SK-N-SH (cell line): ENCODE results near the gene EBF3. TPM values are rescaled to one million over a fixed set of nuclear protein-coding genes. Genes with fewer than 3 reads are reported as not detected.

ENCODE experiments used
- CTCF ChIA-PET: fragments of 300-600, 350-600 bp; formaldehyde crosslinking; extraction: SDS; loops from one replicate; lab custom pipeline; 2021; lab: Yijun Ruan, JAX
- POLR2A ChIA-PET: fragments of 350-600 bp; sonication (Branson Sonifier 250); formaldehyde crosslinking; extraction: SDS; loops from one replicate; lab custom pipeline; 2020; ENCODE audit warnings: antibody characterized with exemption, inconsistent platforms; lab: Yijun Ruan, JAX
- DNase-seq: peaks from one replicate; pipeline ENCODE4 v3.0.0; 2012
- H2AFZ ChIP-seq: fragments of 200-600 bp; sonication (generic); 2 replicates; pipeline ENCODE4 v1.8.1; 2016; ENCODE audit warnings: antibody characterized with exemption, mild to moderate bottlenecking, low read depth
- H3F3A ChIP-seq: fragments of 200-600 bp; sonication (generic); replicated peaks from 2 replicates; pipeline ENCODE3; 2016; ENCODE audit warnings: antibody characterized with exemption, mild to moderate bottlenecking; ENCODE audit not compliant: insufficient read depth
- H3K27ac ChIP-seq, 2 experiments: fragments of 200-500 bp in 1 of 2; fragments of 200-600 bp in 1 of 2; sonication (Bioruptor generic) in 1 of 2; sonication (generic), shearing (Covaris generic) in 1 of 2; 2 replicates each; pipeline versions ENCODE4 v1.5.1 to v1.6.1; 2014 to 2016; ENCODE audit warnings: low read depth in 2 of 2, inconsistent platforms in 1 of 2, low read length in 1 of 2, mild to moderate bottlenecking in 1 of 2, mixed read lengths in 1 of 2
- H3K27me3 ChIP-seq: fragments of 200-600 bp; sonication (generic), shearing (Covaris generic); 2 replicates; pipeline ENCODE4 v1.6.1; 2016; ENCODE audit warnings: mixed run types; ENCODE audit not compliant: insufficient read depth
- H3K36me3 ChIP-seq, 2 experiments: fragments of 200-500 bp in 1 of 2; fragments of 200-600 bp in 1 of 2; sonication (Bioruptor generic) in 1 of 2; sonication (generic) in 1 of 2; replicated peaks in 1 of 2; 2 replicates each; pipeline versions ENCODE3 to v1.5.1; 2014 to 2016; ENCODE audit warnings: low read length in 1 of 2, mild to moderate bottlenecking in 1 of 2; ENCODE audit not compliant: insufficient read depth in 2 of 2, control insufficient read depth in 1 of 2
- H3K4me1 ChIP-seq, 2 experiments: fragments of 200-500 bp in 1 of 2; fragments of 200-600 bp in 1 of 2; sonication (Bioruptor generic) in 1 of 2; sonication (generic), shearing (Covaris generic) in 1 of 2; 2 replicates each; pipeline versions ENCODE4 v1.5.1 to v1.6.1; 2014 to 2016; ENCODE audit warnings: low read depth in 1 of 2, low read length in 1 of 2, mixed run types in 1 of 2; ENCODE audit not compliant: insufficient read depth in 2 of 2, control insufficient read depth in 1 of 2
- H3K4me2 ChIP-seq: fragments of 200-600 bp; sonication (generic), shearing (Covaris generic); 2 replicates; pipeline ENCODE4 v1.6.1; 2017; ENCODE audit warnings: mixed run types
- H3K4me3 ChIP-seq, 2 experiments: fragments of 200-500 bp in 1 of 2; fragments of 200-600 bp in 1 of 2; sonication (Bioruptor generic) in 1 of 2; sonication (generic), shearing (Covaris generic) in 1 of 2; 2 replicates each; pipeline versions ENCODE4 v1.5.1 to v1.8.1; 2014 to 2016; ENCODE audit warnings: low read depth in 2 of 2, inconsistent platforms in 1 of 2, low read length in 1 of 2, mild to moderate bottlenecking in 1 of 2, mixed read lengths in 1 of 2, moderate library complexity in 1 of 2
- H3K79me2 ChIP-seq: fragments of 200-600 bp; sonication (generic); 2 replicates; pipeline ENCODE4 v1.8.1; 2017; ENCODE audit warnings: mild to moderate bottlenecking; ENCODE audit not compliant: insufficient read depth
- H3K9ac ChIP-seq: fragments of 200-600 bp; sonication (generic); 2 replicates; pipeline ENCODE4 v1.6.1; 2017; ENCODE audit warnings: mixed run types
- H3K9me2 ChIP-seq: fragments of 200-600 bp; sonication (generic); 2 replicates; pipeline ENCODE4 v1.6.1; 2017; ENCODE audit warnings: mixed run types
- H3K9me3 ChIP-seq: fragments of 200-600 bp; sonication (generic); 2 replicates; pipeline ENCODE4 v1.6.1; 2017; ENCODE audit warnings: mixed run types, mild to moderate bottlenecking, moderate library complexity
- H4K20me1 ChIP-seq: fragments of 200-600 bp; sonication (generic); 2 replicates; pipeline ENCODE4 v1.6.1; 2017; ENCODE audit warnings: mild to moderate bottlenecking, mixed run types; ENCODE audit not compliant: insufficient read depth
- CHD2 ChIP-seq: fragments of 150-350 bp; IDR thresholded peaks from 2 replicates; pipeline ENCODE4 v1.6.1; 2018; ENCODE audit warnings: low read length; ENCODE audit not compliant: partially characterized antibody
- CTCF ChIP-seq: fragments of 200-600 bp; sonication (generic); IDR thresholded peaks from 2 replicates; pipeline ENCODE4 v1.6.1; 2017; ENCODE audit warnings: antibody characterized with exemption, mild to moderate bottlenecking, moderate library complexity
- EP300 ChIP-seq, 2 experiments: IDR thresholded peaks; 2 replicates each; pipeline versions ENCODE4 v1.4.0 to v1.6.1; 2012; ENCODE audit warnings: borderline replicate concordance in 1 of 2, low read depth in 1 of 2, low read length in 1 of 2
- FOSL2 ChIP-seq: IDR thresholded peaks from 2 replicates; pipeline ENCODE4 v1.4.0; 2012; ENCODE audit warnings: low read depth, mild to moderate bottlenecking, moderate library complexity, borderline replicate concordance
- IRF3 ChIP-seq: fragments of 150-350 bp; IDR thresholded peaks from 2 replicates; pipeline ENCODE4 v1.6.1; 2016; ENCODE audit warnings: mild to moderate bottlenecking, low read depth, low read length
- MEF2A ChIP-seq: IDR thresholded peaks from 2 replicates; pipeline ENCODE4 v1.4.0; 2012; ENCODE audit warnings: low read depth, borderline replicate concordance
- MXI1 ChIP-seq: IDR thresholded peaks from 2 replicates; pipeline ENCODE4 v1.6.1; 2012; ENCODE audit warnings: mild to moderate bottlenecking, low read depth, low read length, improper control_type of control experiment
- NFIC ChIP-seq: IDR thresholded peaks from 2 replicates; pipeline ENCODE4 v1.4.0; 2012; ENCODE audit warnings: borderline replicate concordance
- NRF1 ChIP-seq: IDR thresholded peaks from 2 replicates; pipeline ENCODE4 v1.6.1; 2012; ENCODE audit warnings: low read depth, mild to moderate bottlenecking, low read length
- POLR2AphosphoS5 ChIP-seq: IDR thresholded peaks from 2 replicates; pipeline ENCODE4 v1.6.1; 2012; ENCODE audit warnings: low read depth, low read length
- RAD21 ChIP-seq: IDR thresholded peaks from 2 replicates; pipeline ENCODE4 v1.6.1; 2012; ENCODE audit warnings: mild to moderate bottlenecking, low read length
- RCOR1 ChIP-seq: fragments of 150-350 bp; IDR thresholded peaks from 2 replicates; pipeline ENCODE4 v1.6.1; 2017; ENCODE audit warnings: antibody characterized with exemption, low read length
- RXRA ChIP-seq: IDR thresholded peaks from 2 replicates; pipeline ENCODE4 v1.4.0; 2012; ENCODE audit warnings: low read depth, mild to moderate bottlenecking, borderline replicate concordance
- SIN3A ChIP-seq: IDR thresholded peaks from 2 replicates; pipeline ENCODE4 v1.6.1; 2012; ENCODE audit warnings: low read depth, mild to moderate bottlenecking, low read length, moderate library complexity, borderline replicate concordance
- SMC3 ChIP-seq: IDR thresholded peaks from 2 replicates; pipeline ENCODE4 v1.6.1; 2012; ENCODE audit warnings: low read depth, low read length, improper control_type of control experiment
- TAF1 ChIP-seq: IDR thresholded peaks from 2 replicates; pipeline ENCODE4 v1.6.1; 2012; ENCODE audit warnings: low read depth, mild to moderate bottlenecking, low read length, moderate library complexity, borderline replicate concordance
- TCF12 ChIP-seq: IDR thresholded peaks from 2 replicates; pipeline ENCODE4 v1.4.0; 2012
- TEAD4 ChIP-seq: IDR thresholded peaks from 2 replicates; pipeline ENCODE4 v1.4.0; 2012; ENCODE audit warnings: mild to moderate bottlenecking, borderline replicate concordance; ENCODE audit not compliant: insufficient read depth
- USF2 ChIP-seq: fragments of 150-350 bp; IDR thresholded peaks from 2 replicates; pipeline ENCODE4 v1.6.1; 2017; ENCODE audit warnings: antibody characterized with exemption, low read length, low read depth, borderline replicate concordance
- YY1 ChIP-seq: IDR thresholded peaks from 2 replicates; pipeline ENCODE4 v1.4.0; 2012; ENCODE audit warnings: low read depth, mild to moderate bottlenecking
- WGBS: methylation state at CpG from one replicate; pipeline ENCODE4 v1.1.6; 2017; ENCODE audit warnings: low lambda C conversion rate; 5-methylcytosine and 5-hydroxymethylcytosine counted together
- polyA plus RNA-seq, 3 experiments: library from polyadenylated mRNA; depleted of rRNA; stranded (reverse); fragments of >200 nt; gene quantifications; 2 replicates each; pipeline ENCODE4 v1.2.3, GENCODE V29; 2012

EBF3 gene
- polyA plus RNA-seq, 1 of the 3 experiments (the other 2 are of a cell fraction): not detected

- no peak for DNase-seq
- Histone ChIP-seq H3K9me2 (no peaks in the 10 kb centered on the region), H3K4me1 (no peaks in the 10 kb centered on the region; a peak in 2 of 4 replicates), H3K79me2 (no peaks in the 10 kb centered on the region), H3F3A (no peaks in the 10 kb centered on the region), H3K27me3 (no peaks in the 10 kb centered on the region), H3K9ac (no peak overlapping the region), H3K4me3 (no peak overlapping the region)
- POLR2A ChIA-PET: no interaction called here
- CTCF ChIA-PET: interaction anchor here (1.1 kb wide), 1 partner anchor 40 kb away, joined by 3 read pairs; no protein-coding TSS in a partner anchor
- 74% methylated on average over 18 of the region's 19 CpGs for WGBS
- no peak for TF ChIP-seq TEAD4
- TF ChIP-seq YY1: no peak
- TF ChIP-seq RAD21: no peak
- TF ChIP-seq POLR2AphosphoS5: no peak
- TF ChIP-seq MEF2A: no peak
- TF ChIP-seq RCOR1: no peak
- no peak for TF ChIP-seq RXRA
- no peak for TF ChIP-seq SIN3A
- TF ChIP-seq CHD2: no peak
- no peak for TF ChIP-seq EP300 (IDR thresholded peaks at IDR 0.05; ENCODE audit: borderline replicate concordance in 1 of 2, low read depth in 1 of 2, low read length in 1 of 2)
- TF ChIP-seq FOSL2: no peak
- TF ChIP-seq IRF3: no peak
- no peak for TF ChIP-seq CTCF
- TF ChIP-seq MXI1: no peak
- no peak for TF ChIP-seq SMC3
- TF ChIP-seq NFIC: no peak
- no peak for TF ChIP-seq TAF1
- no peak for TF ChIP-seq USF2
- no peak for TF ChIP-seq TCF12
- TF ChIP-seq NRF1: no peak
- TF ChIP-seq, all 33 proteins: peak for 0
- Histone ChIP-seq H3K27ac (no peak overlapping the region), H4K20me1 (no peaks in the 10 kb centered on the region), H2AFZ (no peak overlapping the region), H3K4me2 (no peak overlapping the region), H3K9me3 (no peaks in the 10 kb centered on the region), H3K36me3 (no peaks in the 10 kb centered on the region)
Measured at GRCh38 chr10:129849452-129849750, 114.7 kb downstream of the EBF3 start.
